Activated CD4-positive, alpha-beta memory T cell treated with anti-CD3 and anti-CD28 coated beads for 36 hours (primary cell): ENCODE measurements around the gene EXOC6. TPM values are rescaled to one million over a fixed set of nuclear protein-coding genes. Genes with fewer than 3 reads are reported as not detected.
A peak's percentile ranks its signal among the peaks of the same experiment; 100 is the strongest.

Source experiments
- CTCF ChIA-PET: fragments of 350-600 bp; sonication (Branson Sonifier 250); formaldehyde crosslinking; loops from one replicate; lab custom pipeline; 2021; ENCODE audit warnings: antibody characterized with exemption, inconsistent platforms; lab: Charles Lee
- POLR2A ChIA-PET: fragments of 350-600 bp; sonication (Branson Sonifier 250); formaldehyde crosslinking; loops from one replicate; lab custom pipeline; 2021; ENCODE audit warnings: antibody characterized with exemption; lab: Charles Lee
- DNase-seq: peaks from one replicate; pipeline ENCODE4 v3.0.0-alpha.2; 2020
- H3K27ac Mint-ChIP-seq: one replicate; pipeline ENCODE4 v1.8.0; 2021; ENCODE audit warnings: mixed read lengths
- H3K27me3 Mint-ChIP-seq: one replicate; pipeline ENCODE4 v1.8.0; 2021; ENCODE audit warnings: mixed read lengths
- H3K36me3 Mint-ChIP-seq: one replicate; pipeline ENCODE4 v1.8.0; 2021; ENCODE audit warnings: mixed read lengths
- H3K4me1 Mint-ChIP-seq: one replicate; pipeline ENCODE4 v1.8.0; 2021; ENCODE audit warnings: low read depth, mixed read lengths
- H3K4me3 Mint-ChIP-seq: one replicate; pipeline ENCODE4 v1.8.0; 2021; ENCODE audit warnings: mild to moderate bottlenecking, mixed read lengths
- H3K9me3 Mint-ChIP-seq: one replicate; pipeline ENCODE4 v1.8.0; 2021; ENCODE audit warnings: mixed read lengths
- intact Hi-C: fragments of 100-400 bp; cut with micrococcal nuclease; formaldehyde crosslinking; loops from one replicate; pipeline ENCODE4 v1.15.1; 2023
- total RNA-seq, 2 experiments: library from RNA; stranded (reverse); gene quantifications; one replicate each; pipeline ENCODE4 v1.2.3, GENCODE V29; 2021

The EXOC6 gene
- total RNA-seq, 2 experiments from 2014 or later, result 10.7 to 10.8 TPM

DNA sequence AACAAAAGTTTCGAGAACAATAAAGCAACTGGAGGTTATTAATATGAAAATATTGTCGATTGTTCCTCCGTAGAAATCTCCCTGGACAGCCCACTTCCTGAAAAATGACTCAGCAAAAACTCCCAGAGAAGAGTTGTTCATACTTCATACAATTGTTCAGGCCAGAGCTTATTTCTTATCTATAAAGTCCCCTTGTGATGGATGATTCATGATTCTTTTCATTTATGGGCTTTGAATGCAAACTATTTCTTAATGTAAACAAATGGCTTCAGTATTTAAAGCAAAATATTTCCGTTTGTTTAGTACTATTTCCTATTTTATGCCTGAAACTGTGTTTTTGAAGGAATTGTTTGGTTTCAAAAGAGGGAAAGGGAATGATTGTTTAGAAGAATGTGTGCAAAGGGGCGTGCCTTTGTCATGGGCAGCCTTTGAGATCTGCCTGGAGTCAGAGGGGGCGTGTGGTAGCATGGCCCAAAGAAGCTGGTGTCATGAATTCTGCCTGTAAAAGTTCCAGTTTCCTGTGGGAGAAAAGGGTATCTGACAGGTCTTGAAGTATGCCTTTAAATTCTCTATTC, 26.2 kb upstream of the EXOC6 start:
- ChIA-PET POLR2A (interaction anchor here (0.5 to 1.3 kb wide), 2 partner anchors 26 to 124 kb away, joined by 4 to 5 read pairs; partner anchors contain the start of gene EXOC6), CTCF (interaction anchor here (0.9 kb wide), 1 partner anchor 17 kb away, joined by 4 read pairs; no protein-coding TSS in a partner anchor)
- Mint-ChIP-seq H3K27me3 (peaks cover under 1% of the 10 kb centered on the region), H3K4me3 (no peak overlapping the region), H3K27ac (no peak overlapping the region), H3K9me3 (no peaks in the 10 kb centered on the region), H3K4me1 (peaks cover 11% of the 10 kb centered on the region), H3K36me3 (no peaks in the 10 kb centered on the region)
- intact Hi-C loops, result no loop called here
- no peak for DNase-seq

DNA sequence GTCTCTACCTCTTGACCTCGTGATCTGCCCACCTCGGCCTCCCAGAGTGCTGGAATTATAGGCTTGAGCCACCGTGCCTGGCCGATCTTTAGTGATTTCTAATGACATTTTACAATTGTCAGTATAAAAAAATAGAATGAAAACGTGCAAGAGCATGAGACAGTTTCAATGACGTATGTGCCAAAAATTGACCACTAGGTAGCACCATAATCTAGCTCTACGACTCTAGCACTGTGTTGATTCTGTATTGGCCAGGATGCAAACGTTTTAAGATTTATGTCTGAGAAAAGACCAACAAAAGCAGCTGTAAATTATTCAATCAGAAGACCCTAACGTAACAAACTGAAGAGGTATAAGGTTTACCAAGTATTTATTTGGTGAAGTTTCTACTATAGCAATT, 25.4 kb upstream of the EXOC6 start:
- no peaks in the 10 kb centered on the region for H3K27me3 Mint-ChIP-seq
- no peaks in the 10 kb centered on the region for H3K36me3 Mint-ChIP-seq
- H3K4me3 Mint-ChIP-seq, result no peak overlapping the region
- no peak overlapping the region for H3K27ac Mint-ChIP-seq
- H3K4me1 Mint-ChIP-seq, result peaks cover 11% of the 10 kb centered on the region
- H3K9me3 Mint-ChIP-seq, result no peaks in the 10 kb centered on the region
- ChIA-PET CTCF (no interaction called here), POLR2A (no interaction called here)
- DNase-seq, result no peak
- intact Hi-C loops, result no loop called here

DNA sequence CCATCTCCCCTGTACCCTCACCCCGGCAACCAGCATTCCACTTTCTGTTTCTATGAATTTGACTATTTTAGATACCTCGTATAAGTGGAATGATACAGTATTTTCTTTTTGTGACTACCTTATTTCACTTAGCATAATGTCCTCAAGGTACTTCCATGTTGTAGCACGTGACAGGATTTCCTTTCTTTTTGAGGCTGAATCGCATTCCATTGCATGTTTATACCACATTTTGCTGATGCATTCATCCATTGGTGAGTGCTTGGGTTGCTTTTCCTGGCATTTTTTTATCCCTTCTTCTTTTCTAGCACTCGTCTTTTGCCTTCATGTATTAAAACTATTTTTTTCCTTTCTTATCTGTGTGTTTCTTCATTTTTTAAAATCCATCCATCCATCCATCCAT, 22.3 kb upstream of the EXOC6 start:
- DNase-seq, result no peak
- Mint-ChIP-seq H3K4me3 (no peak overlapping the region), H3K4me1 (peaks cover 14% of the 10 kb centered on the region), H3K9me3 (no peaks in the 10 kb centered on the region), H3K36me3 (no peaks in the 10 kb centered on the region), H3K27ac (no peak overlapping the region), H3K27me3 (no peaks in the 10 kb centered on the region)
- intact Hi-C loops, result no loop called here
- ChIA-PET CTCF (no interaction called here), POLR2A (no interaction called here)

DNA sequence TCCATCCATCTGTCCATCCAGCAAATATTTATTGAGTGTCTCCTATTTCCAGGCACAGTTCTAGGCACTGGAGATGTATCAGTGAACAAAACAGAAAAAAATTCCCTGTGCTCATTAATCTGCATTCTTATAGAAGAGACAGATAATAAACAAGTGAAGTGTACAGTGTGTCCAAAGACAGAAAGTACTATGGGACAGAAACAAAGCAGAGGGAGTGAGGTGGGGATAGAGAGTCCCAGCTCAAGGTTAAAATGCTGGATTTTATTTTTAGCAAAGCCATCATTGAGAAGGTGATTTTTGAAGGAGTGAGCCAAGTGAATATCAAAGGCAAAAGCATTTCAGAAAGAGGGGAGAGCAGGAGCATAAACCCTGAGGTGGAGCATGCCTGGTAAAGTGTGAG, 21.8 kb upstream of the EXOC6 start:
- H3K36me3 Mint-ChIP-seq, result no peaks in the 10 kb centered on the region
- CTCF ChIA-PET, result no interaction called here
- H3K4me3 Mint-ChIP-seq, result no peak overlapping the region
- H3K27me3 Mint-ChIP-seq, result no peaks in the 10 kb centered on the region
- peaks cover 14% of the 10 kb centered on the region for H3K4me1 Mint-ChIP-seq
- POLR2A ChIA-PET, result no interaction called here
- no peaks in the 10 kb centered on the region for H3K9me3 Mint-ChIP-seq
- H3K27ac Mint-ChIP-seq, result no peak overlapping the region
- intact Hi-C loops, result no loop called here
- no peak for DNase-seq

DNA sequence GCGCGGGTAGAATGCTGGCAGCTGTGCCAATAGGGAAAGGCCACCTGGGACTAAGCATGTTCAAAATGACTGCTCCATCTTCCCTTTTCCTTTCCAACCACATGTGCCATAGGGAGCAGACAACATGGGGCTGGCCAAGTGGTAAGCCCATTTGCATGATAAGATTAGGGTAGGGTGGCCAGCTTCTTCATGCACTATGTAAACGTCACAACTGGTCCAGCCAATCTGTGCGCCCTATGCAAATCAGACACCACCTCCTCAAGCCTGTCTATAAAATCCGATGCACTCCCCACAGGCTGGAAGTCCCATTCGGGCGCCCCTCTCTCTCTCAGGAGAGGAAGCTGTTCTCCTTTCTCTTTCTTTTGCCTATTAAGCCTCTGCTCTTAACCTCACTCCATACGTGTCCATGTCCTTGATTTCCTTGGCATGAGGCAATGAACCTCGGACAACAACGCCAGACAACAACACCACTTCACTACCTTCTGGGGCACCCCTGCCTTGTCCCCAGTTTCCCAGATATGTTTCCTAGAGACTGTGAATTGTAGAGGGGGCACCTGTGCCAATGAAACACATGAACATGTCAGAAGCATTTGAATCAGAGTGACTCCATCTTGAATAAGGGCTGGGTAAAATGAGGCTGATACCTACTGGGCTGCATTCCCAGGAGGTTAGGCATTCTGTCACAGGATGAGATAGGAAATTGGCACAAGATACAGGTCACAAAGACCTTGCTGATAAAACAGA, 19.1 kb upstream of the EXOC6 start:
- intact Hi-C loops, result no loop called here
- no peak for DNase-seq
- ChIA-PET CTCF (no interaction called here), POLR2A (no interaction called here)
- Mint-ChIP-seq H3K27ac (no peak overlapping the region), H3K36me3 (no peaks in the 10 kb centered on the region), H3K4me1 (peaks cover 8% of the 10 kb centered on the region), H3K4me3 (no peak overlapping the region), H3K9me3 (no peaks in the 10 kb centered on the region), H3K27me3 (no peaks in the 10 kb centered on the region)

DNA sequence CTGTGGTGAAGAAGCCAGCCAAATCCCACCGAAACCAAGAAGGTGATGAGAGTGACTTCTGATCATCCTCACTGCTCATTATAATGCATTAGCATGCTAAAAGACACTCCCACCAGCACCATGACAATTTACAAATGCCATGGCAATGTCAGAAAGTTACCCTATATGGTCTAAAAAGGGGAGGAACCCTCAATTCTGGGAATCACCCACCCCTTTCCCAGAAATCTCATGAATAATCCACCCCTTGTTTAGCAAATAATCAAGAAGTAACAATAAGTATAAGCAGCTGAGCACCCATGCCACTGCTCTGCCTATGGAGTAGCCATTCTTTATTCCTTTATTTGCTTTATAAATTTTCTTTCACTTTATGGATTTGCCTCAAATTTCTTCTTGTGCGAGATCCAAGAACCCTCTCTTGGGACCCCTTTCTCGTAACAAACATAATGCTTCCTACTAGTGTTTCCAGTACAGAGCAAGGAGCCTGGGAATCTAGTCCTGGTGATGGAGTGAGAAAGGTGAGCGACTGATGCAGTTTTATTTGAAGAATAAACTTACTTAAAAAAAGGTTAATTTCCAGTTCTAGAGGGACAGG, 18.4 kb upstream of the EXOC6 start:
- Mint-ChIP-seq H3K9me3 (no peaks in the 10 kb centered on the region), H3K27me3 (no peaks in the 10 kb centered on the region), H3K4me3 (no peak overlapping the region), H3K36me3 (no peaks in the 10 kb centered on the region), H3K27ac (no peak overlapping the region), H3K4me1 (peaks cover 8% of the 10 kb centered on the region)
- CTCF ChIA-PET, result interaction anchor here (1.3 kb wide), 1 partner anchor 9 kb away, joined by 3 read pairs; no protein-coding TSS in a partner anchor
- POLR2A ChIA-PET, result no interaction called here
- no peak for DNase-seq
- intact Hi-C loops, result loop anchor here (2.0 kb wide), 1 partner anchor 17 kb away; no protein-coding TSS in a partner anchor

DNA sequence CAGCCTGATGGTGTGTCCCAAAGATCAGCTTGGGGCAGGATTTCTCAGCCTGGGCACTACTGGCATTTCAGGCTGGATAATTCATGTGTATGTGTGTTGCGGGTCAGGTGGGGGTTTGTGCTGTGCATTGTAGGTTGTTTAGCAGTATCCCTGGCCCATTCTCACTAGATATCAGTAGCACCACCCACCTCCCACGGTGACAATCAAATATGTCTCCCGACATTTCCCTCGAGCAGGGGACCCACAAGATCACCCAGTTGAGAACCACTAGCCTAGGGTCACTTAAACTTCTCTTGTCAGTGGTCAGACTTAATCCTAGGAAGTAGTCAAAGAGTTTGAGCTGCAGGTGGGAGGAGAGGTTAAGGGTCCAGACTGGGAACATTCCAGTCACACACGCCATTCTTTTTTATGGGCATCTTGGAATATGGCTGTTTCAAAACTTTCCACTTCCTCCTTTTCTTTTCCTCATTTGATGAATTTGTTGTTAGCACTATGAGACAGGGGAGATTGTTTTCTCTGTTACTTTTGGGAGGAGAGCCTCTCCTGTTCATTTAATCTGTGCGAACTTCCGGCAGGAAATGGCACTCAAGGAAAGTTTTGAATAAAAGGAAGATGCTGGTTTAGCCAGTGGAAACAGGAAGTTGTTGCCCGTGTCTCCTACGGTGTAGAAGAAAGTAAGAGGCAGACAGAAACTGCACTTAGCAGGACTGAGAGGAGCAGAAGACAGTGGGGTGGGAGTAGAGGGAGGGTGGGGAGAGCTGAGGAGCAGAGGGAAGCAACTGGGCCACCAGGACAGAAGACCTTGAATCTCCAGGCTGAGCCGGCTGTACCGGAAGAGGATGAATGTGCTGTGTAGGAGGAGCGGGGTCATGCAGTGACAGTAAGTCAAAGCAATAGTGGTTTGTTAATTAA, 17.6 kb upstream of the EXOC6 start:
- Mint-ChIP-seq H3K4me1 (peaks cover 8% of the 10 kb centered on the region), H3K27ac (peak overlapping the region; percentile 70), H3K9me3 (no peaks in the 10 kb centered on the region), H3K36me3 (no peaks in the 10 kb centered on the region), H3K4me3 (peak overlapping the region; percentile 60), H3K27me3 (no peaks in the 10 kb centered on the region)
- peak; percentile 58 for DNase-seq
- intact Hi-C loops, result loop anchor here (2.0 kb wide), 1 partner anchor 16 kb away; no protein-coding TSS in a partner anchor
- CTCF ChIA-PET, result interaction anchor here (1.3 kb wide), 1 partner anchor 8 kb away, joined by 3 read pairs; no protein-coding TSS in a partner anchor
- POLR2A ChIA-PET, result no interaction called here

DNA sequence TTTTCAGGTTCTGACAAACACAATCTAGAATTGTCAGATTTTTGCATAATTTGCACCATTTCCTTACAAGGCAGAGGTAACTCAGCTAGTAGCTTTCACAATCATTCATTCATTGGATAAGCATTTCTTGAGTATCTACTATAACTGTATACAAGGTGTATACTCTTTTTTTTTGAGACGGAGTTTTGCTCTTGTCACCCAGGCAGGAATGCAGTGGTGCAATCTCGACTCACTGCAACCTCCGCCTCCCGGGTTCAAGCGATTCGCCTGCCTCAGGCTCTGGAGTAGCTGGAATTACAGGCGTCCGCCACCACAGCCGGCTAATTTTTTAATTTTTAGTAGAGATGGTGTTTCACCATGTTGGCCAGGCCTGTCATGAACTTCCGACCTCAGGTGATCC, 16.2 kb upstream of the EXOC6 start:
- intact Hi-C loops, result no loop called here
- DNase-seq, result no peak
- no peak overlapping the region for H3K27ac Mint-ChIP-seq
- H3K36me3 Mint-ChIP-seq, result no peaks in the 10 kb centered on the region
- ChIA-PET CTCF (interaction anchor here (3.7 kb wide), 1 partner anchor 11 kb away, joined by 30 read pairs; no protein-coding TSS in a partner anchor), POLR2A (no interaction called here)
- H3K4me1 Mint-ChIP-seq, result peaks cover 8% of the 10 kb centered on the region
- no peaks in the 10 kb centered on the region for H3K27me3 Mint-ChIP-seq
- H3K4me3 Mint-ChIP-seq, result no peak overlapping the region
- H3K9me3 Mint-ChIP-seq, result no peaks in the 10 kb centered on the region

DNA sequence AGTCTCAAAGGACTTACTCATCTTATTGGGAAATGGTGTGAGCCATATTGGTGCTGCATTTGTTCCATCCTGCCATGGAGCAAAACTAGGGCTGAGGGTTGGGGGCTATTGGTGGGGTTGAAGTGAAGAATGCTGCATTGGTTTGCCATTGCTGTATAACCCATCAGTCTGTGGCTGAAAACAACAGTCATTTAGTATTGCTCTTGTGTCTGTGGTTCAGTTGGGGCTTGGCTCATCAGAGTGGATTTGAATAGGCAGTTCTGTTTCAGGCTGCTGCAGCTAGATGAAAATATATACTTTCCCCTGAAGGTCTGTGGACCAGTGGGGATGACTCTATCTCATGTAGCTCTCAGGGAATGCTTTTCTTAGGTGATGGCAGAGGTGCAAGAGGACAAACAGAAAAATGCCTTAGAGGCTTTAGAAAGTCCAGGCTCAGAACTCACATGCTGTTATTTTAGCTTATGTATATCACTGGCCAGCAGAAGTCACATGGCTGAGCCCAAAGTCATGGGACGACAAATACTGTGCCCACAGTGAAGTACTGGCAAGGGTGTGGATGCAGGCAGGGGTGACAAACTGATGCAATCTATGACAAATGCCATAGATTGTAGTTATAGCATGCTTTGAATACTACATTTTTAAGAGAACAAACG, 15.2 kb upstream of the EXOC6 start:
- POLR2A ChIA-PET, result no interaction called here
- Mint-ChIP-seq H3K27ac (no peak overlapping the region), H3K36me3 (no peaks in the 10 kb centered on the region), H3K9me3 (no peaks in the 10 kb centered on the region), H3K4me1 (peaks cover 8% of the 10 kb centered on the region), H3K4me3 (no peak overlapping the region), H3K27me3 (no peaks in the 10 kb centered on the region)
- CTCF ChIA-PET, result interaction anchor here (3.7 kb wide), 1 partner anchor 10 kb away, joined by 30 read pairs; no protein-coding TSS in a partner anchor
- intact Hi-C loops, result no loop called here
- DNase-seq, result no peak

DNA sequence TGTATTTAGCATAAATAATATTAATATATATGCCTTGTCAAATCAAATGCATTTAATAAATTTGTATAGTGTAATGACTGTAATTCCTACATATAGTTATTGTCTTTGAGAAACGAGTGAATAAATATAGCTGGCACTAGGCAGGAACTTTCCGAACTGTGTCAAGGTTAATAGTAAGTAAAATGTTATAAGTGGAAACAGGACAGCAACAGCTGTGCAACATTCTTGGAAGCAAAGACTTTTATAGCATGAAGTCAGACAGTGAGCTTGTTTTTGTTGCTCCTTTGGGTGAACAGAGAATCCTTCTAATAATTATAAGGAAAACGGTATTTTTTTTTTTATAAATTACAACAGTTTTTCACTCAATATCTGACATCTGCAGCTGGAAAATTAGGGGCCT, 14.0 kb upstream of the EXOC6 start:
- DNase-seq, result no peak
- intact Hi-C loops, result no loop called here
- ChIA-PET POLR2A (interaction anchor here (0.7 kb wide), 1 partner anchor 223 kb away, joined by 4 read pairs; no protein-coding TSS in a partner anchor), CTCF (interaction anchor here (3.7 to 5.4 kb wide), 2 partner anchors 9 to 13 kb away, joined by 30 to 33 read pairs; partner anchors contain the start of gene EXOC6)
- H3K4me1 Mint-ChIP-seq, result peaks cover 8% of the 10 kb centered on the region
- no peaks in the 10 kb centered on the region for H3K27me3 Mint-ChIP-seq
- H3K27ac Mint-ChIP-seq, result no peak overlapping the region
- no peaks in the 10 kb centered on the region for H3K9me3 Mint-ChIP-seq
- H3K36me3 Mint-ChIP-seq, result no peaks in the 10 kb centered on the region
- no peak overlapping the region for H3K4me3 Mint-ChIP-seq

DNA sequence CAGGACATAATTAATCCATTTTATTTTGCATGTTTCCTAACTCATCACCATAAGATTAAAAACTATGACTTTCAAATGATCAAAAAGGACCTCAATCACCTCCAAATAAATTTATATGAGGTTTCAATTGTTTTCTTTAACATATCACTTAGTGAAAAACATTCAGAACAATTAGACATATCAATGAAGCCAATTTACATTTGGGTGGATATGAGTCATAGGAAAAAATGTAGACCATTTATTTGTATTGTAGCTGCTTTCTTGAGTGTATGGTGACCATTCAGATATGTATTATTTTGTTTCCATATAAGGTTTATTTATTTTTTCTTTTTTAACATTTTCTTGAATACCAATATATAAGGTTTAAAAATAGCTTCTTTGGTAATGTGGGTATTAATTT, 13.3 kb upstream of the EXOC6 start:
- intact Hi-C loops, result no loop called here
- ChIA-PET CTCF (interaction anchor here (3.7 to 5.4 kb wide), 2 partner anchors 9 to 12 kb away, joined by 30 to 33 read pairs; partner anchors contain the start of gene EXOC6), POLR2A (no interaction called here)
- Mint-ChIP-seq H3K4me3 (no peak overlapping the region), H3K4me1 (peaks cover 8% of the 10 kb centered on the region), H3K27me3 (no peaks in the 10 kb centered on the region), H3K36me3 (no peaks in the 10 kb centered on the region), H3K9me3 (no peaks in the 10 kb centered on the region), H3K27ac (no peak overlapping the region)
- DNase-seq, result no peak
